Ishikawa (cell line): ENCODE results near the gene C14orf93.

ENCODE experiments used
- CREB1 ChIP-seq: IDR thresholded peaks from 2 replicates; pipeline ENCODE4 v1.6.1; 2012; ENCODE audit warnings: low read depth
- EGR1 ChIP-seq: IDR thresholded peaks from 2 replicates; pipeline ENCODE4 v1.6.1; 2012
- EP300 ChIP-seq: IDR thresholded peaks from 2 replicates; pipeline ENCODE4 v1.6.1; 2012; ENCODE audit warnings: borderline replicate concordance
- FOXM1 ChIP-seq: IDR thresholded peaks from 2 replicates; pipeline ENCODE4 v1.6.1; 2012; ENCODE audit warnings: low read depth, borderline replicate concordance
- MAX ChIP-seq: IDR thresholded peaks from 2 replicates; pipeline ENCODE4 v1.6.1; 2012
- RAD21 ChIP-seq: IDR thresholded peaks from 2 replicates; pipeline ENCODE4 v1.6.1; 2012; ENCODE audit warnings: low read depth
- REST ChIP-seq: IDR thresholded peaks from 2 replicates; pipeline ENCODE4 v1.6.1; 2012; ENCODE audit warnings: low read depth, mild to moderate bottlenecking
- TAF1 ChIP-seq: IDR thresholded peaks from 2 replicates; pipeline ENCODE4 v1.6.1; 2012; ENCODE audit warnings: low read depth, mild to moderate bottlenecking
- TEAD4 ChIP-seq: IDR thresholded peaks from 2 replicates; pipeline ENCODE4 v1.6.1; 2012
- YY1 ChIP-seq: IDR thresholded peaks from 2 replicates; pipeline ENCODE4 v1.6.1; 2012; ENCODE audit warnings: low read depth
- TF ChIP-seq, protein P1 (sequence below): IDR thresholded peaks from 2 replicates; pipeline ENCODE4 v1.6.1; 2012

DNA sequence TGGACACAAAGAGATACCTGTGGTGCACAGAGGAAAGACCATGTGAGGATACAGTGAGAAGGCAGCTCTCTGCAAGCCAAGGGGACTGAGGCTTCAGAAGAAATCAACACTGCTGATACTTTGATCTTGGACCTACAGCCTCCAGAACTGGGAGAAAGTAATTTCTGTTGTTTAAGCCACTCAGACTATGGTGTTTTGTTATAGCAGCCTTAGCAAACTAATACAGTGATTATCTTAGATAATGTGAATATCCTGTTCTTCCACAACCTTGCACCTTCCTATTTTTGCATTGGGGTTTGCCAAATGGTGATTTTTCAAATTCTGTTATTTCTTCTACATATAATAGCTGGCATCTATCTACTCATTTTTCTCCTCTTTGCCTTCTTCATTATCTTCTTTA, 8.2 kb upstream of the C14orf93 start:
- TF ChIP-seq TAF1 = no peak
- TF ChIP-seq REST = no peak
- TF ChIP-seq, protein P1, sequence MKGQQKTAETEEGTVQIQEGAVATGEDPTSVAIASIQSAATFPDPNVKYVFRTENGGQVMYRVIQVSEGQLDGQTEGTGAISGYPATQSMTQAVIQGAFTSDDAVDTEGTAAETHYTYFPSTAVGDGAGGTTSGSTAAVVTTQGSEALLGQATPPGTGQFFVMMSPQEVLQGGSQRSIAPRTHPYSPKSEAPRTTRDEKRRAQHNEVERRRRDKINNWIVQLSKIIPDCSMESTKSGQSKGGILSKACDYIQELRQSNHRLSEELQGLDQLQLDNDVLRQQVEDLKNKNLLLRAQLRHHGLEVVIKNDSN = no peak
- TF ChIP-seq TEAD4 = no peak
- TF ChIP-seq FOXM1 = no peak
- TF ChIP-seq MAX = no peak
- no peak for TF ChIP-seq EP300
- TF ChIP-seq RAD21 = no peak
- no peak for TF ChIP-seq YY1
- TF ChIP-seq EGR1 = no peak
- no peak for TF ChIP-seq CREB1
